Activated CD8-positive, alpha-beta T cell treated with anti-CD3 and anti-CD28 coated beads for 36 hours (primary cell): ENCODE results near the gene PRKACB. TPM values are rescaled to one million over a fixed set of nuclear protein-coding genes. Genes with fewer than 3 reads are reported as not detected.

Experiments
- ATAC-seq: fragments of 200-7000 bp; cut with Tn5 transposase; one replicate; pipeline ENCODE4 v1.10.0; 2021; ENCODE audit warnings: mild to moderate bottlenecking, moderate library complexity
- CTCF ChIA-PET: fragments of 350-600 bp; sonication (Branson Sonifier 250); formaldehyde crosslinking; loops from one replicate; lab custom pipeline; 2021; ENCODE audit warnings: antibody characterized with exemption; lab: Charles Lee
- POLR2A ChIA-PET: fragments of 350-600 bp; sonication (Branson Sonifier 250); formaldehyde crosslinking; loops from one replicate; lab custom pipeline; 2021; ENCODE audit warnings: antibody characterized with exemption; lab: Charles Lee
- DNase-seq: peaks from one replicate; pipeline ENCODE4 v3.0.0-alpha.2; 2020
- H3K27ac Mint-ChIP-seq: one replicate; pipeline ENCODE4 v1.8.0; 2021; ENCODE audit warnings: mild to moderate bottlenecking, mixed read lengths
- H3K27me3 Mint-ChIP-seq: one replicate; pipeline ENCODE4 v1.8.0; 2021; ENCODE audit warnings: mixed read lengths
- H3K36me3 Mint-ChIP-seq: one replicate; pipeline ENCODE4 v1.8.0; 2021; ENCODE audit warnings: low read depth, mixed read lengths
- H3K4me1 Mint-ChIP-seq: one replicate; pipeline ENCODE4 v1.8.0; 2021; ENCODE audit warnings: low read depth, mixed read lengths
- H3K4me3 Mint-ChIP-seq: one replicate; pipeline ENCODE4 v1.8.0; 2021; ENCODE audit warnings: mild to moderate bottlenecking, moderate library complexity, mixed read lengths
- H3K9me3 Mint-ChIP-seq: one replicate; pipeline ENCODE4 v1.8.0; 2021; ENCODE audit warnings: mixed read lengths
- intact Hi-C: fragments of 100-400 bp; cut with micrococcal nuclease; formaldehyde crosslinking; loops from one replicate; pipeline ENCODE4 v1.10.0; 2022
- total RNA-seq, 2 experiments: library from RNA; stranded (reverse); gene quantifications; one replicate each; pipeline ENCODE4 v1.2.3, GENCODE V29; 2021
- TF ChIP-seq, protein P1 (sequence below): fragments of 200-600 bp; IDR thresholded peaks from one replicate; pipeline ENCODE4 v1.8.0; 2022; ENCODE audit warnings: antibody characterized with exemption, mild to moderate bottlenecking

Gene PRKACB
- total RNA-seq, 2 experiments from 2014 or later, result 39.9 to 44.7 TPM

DNA sequence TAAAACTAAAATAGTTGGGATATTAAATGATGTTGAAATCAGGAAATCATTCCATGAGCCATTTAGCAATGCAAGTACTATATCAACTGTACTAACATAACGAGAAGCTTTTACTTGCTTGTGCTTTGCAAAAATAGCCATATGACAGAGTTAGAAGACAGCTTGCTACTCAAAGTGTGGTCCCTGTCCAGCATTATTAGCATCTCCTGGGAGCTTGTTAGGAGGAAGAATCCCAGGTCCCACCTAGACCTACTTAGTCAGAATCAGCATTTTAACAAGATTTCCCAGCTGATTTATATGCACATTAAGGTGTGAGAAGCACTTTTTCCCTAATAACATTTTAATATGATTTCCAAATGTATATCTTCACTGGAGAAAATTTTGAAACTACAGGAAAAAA is 4.7 kb downstream of the PRKACB start:
- intact Hi-C loops, result no loop called here
- no peak for ATAC-seq
- CTCF ChIA-PET, result interaction anchor here (1.6 to 2.1 kb wide), 2 partner anchors 14 to 285 kb away, joined by 4 to 14 read pairs; no protein-coding TSS in a partner anchor
- Mint-ChIP-seq H3K36me3 (peaks cover 18% of the 10 kb centered on the region), H3K4me3 (peak overlapping the region; percentile 19), H3K27ac (no peak overlapping the region), H3K27me3 (no peaks in the 10 kb centered on the region), H3K4me1 (peaks cover 52% of the 10 kb centered on the region), H3K9me3 (no peaks in the 10 kb centered on the region)
- DNase-seq, result no peak
- TF ChIP-seq, protein P1, sequence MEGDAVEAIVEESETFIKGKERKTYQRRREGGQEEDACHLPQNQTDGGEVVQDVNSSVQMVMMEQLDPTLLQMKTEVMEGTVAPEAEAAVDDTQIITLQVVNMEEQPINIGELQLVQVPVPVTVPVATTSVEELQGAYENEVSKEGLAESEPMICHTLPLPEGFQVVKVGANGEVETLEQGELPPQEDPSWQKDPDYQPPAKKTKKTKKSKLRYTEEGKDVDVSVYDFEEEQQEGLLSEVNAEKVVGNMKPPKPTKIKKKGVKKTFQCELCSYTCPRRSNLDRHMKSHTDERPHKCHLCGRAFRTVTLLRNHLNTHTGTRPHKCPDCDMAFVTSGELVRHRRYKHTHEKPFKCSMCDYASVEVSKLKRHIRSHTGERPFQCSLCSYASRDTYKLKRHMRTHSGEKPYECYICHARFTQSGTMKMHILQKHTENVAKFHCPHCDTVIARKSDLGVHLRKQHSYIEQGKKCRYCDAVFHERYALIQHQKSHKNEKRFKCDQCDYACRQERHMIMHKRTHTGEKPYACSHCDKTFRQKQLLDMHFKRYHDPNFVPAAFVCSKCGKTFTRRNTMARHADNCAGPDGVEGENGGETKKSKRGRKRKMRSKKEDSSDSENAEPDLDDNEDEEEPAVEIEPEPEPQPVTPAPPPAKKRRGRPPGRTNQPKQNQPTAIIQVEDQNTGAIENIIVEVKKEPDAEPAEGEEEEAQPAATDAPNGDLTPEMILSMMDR, result no peak
- POLR2A ChIA-PET, result interaction anchor here (0.6 kb wide), 1 partner anchor 463 kb away, joined by 4 read pairs; no protein-coding TSS in a partner anchor

DNA sequence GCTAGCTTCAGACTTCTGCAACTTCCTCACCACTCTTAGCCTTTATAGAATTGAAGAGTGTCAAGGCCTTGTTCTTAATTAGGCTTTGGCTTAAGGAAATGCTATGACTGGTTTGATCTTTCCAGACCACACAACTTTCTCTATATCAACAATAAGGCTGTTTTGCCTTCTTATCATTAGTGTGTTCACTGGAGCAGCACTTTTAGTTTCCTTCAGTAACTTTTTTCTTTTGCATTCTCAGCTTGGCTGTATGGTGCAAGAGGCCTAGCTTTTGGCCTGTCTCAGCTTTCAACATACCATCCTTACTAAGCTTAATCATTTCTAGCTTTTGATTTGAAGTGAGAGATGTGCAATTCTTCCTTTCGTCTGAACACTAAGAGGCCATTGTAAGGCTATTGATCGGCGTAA is 8.6 kb downstream of the PRKACB start:
- CTCF ChIA-PET, result interaction anchor here (0.6 to 3.0 kb wide), 9 partner anchors 9 to 468 kb away, joined by 3 to 19 read pairs (median 3); partner anchors contain the start of gene PRKACB
- Mint-ChIP-seq H3K4me3 (peak overlapping the region; percentile 36), H3K36me3 (peaks cover 25% of the 10 kb centered on the region), H3K27me3 (no peaks in the 10 kb centered on the region), H3K4me1 (peaks cover 83% of the 10 kb centered on the region), H3K9me3 (no peaks in the 10 kb centered on the region), H3K27ac (peak overlapping the region; percentile 81)
- POLR2A ChIA-PET, result interaction anchor here (0.8 to 1.4 kb wide), 2 partner anchors 11 to 353 kb away, joined by 3 to 11 read pairs; partner anchors contain the start of genes GNG5 and SPATA1
- ATAC-seq (peak; percentile 70), DNase-seq (peak; percentile 37)
- intact Hi-C loops, result loop anchor here (2.0 kb wide), 1 partner anchor 146 kb away; no protein-coding TSS in a partner anchor
- TF ChIP-seq, protein P1, result no peak

- POLR2A ChIA-PET, result interaction anchor here (1.5 kb wide), 2 partner anchors 9 kb away, joined by 4 to 6 read pairs; no protein-coding TSS in a partner anchor
- intact Hi-C loops, result no loop called here
- no peak for DNase-seq
- peak overlapping the region; percentile 83 for H3K27ac Mint-ChIP-seq
- peak overlapping the region; percentile 56 for H3K4me3 Mint-ChIP-seq
- peaks cover 34% of the 10 kb centered on the region for H3K36me3 Mint-ChIP-seq
- peaks cover 89% of the 10 kb centered on the region for H3K4me1 Mint-ChIP-seq
- H3K9me3 Mint-ChIP-seq, result no peaks in the 10 kb centered on the region
- TF ChIP-seq, protein P1, result no peak
- peak; percentile 41 for ATAC-seq
- no peaks in the 10 kb centered on the region for H3K27me3 Mint-ChIP-seq
- CTCF ChIA-PET, result interaction anchor here (0.9 to 1.4 kb wide), 2 partner anchors 9 to 206 kb away, joined by 3 to 6 read pairs; no protein-coding TSS in a partner anchor
Observed at GRCh38 chr1:84155517-84155916, 11.4 kb downstream of the PRKACB start.

DNA sequence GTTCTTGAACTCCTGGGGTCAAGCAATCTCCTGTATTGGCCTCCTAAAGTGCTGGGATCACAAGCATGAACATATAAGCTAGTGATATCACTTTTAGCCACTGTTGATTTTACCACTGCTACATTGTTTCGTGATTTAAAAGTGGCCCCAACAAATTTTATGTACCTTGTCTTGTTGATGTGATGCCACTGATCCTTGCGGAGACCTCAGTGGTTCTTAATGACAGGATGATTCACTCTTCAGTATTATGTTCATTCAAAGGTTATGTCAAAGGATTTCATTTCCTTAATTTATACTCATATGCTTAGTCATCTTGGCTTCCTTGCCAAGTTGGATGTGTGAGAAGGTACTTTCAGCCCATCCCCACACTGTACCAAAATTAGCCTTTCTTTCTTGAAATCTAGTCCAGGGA is 12.1 kb downstream of the PRKACB start:
- H3K36me3 Mint-ChIP-seq, result peaks cover 30% of the 10 kb centered on the region
- CTCF ChIA-PET, result interaction anchor here (0.9 to 1.4 kb wide), 2 partner anchors 8 to 205 kb away, joined by 3 to 6 read pairs; no protein-coding TSS in a partner anchor

More for the DNA sequence above, 12.1 kb downstream of the PRKACB start:
- peak; percentile 64 for ATAC-seq
- no peak for DNase-seq
- TF ChIP-seq, protein P1, result no peak
- peak overlapping the region; percentile 56 for H3K4me3 Mint-ChIP-seq
- peak overlapping the region; percentile 83 for H3K27ac Mint-ChIP-seq
- peaks cover 90% of the 10 kb centered on the region for H3K4me1 Mint-ChIP-seq
- H3K9me3 Mint-ChIP-seq, result no peaks in the 10 kb centered on the region
- intact Hi-C loops, result no loop called here
- POLR2A ChIA-PET, result interaction anchor here (1.5 kb wide), 2 partner anchors 8 to 10 kb away, joined by 4 to 6 read pairs; no protein-coding TSS in a partner anchor
- H3K27me3 Mint-ChIP-seq, result no peaks in the 10 kb centered on the region
